ENCODE data around the gene ZNF850. TPM values are rescaled to one million over a fixed set of nuclear protein-coding genes. Genes with fewer than 3 reads are reported as not detected.
"Not testable (repeated sequence)": the region's sequence is repeated elsewhere in the genome, so short reads cannot be mapped to it uniquely, and the experiment has no call there.

ZNF850 gene
- total RNA-seq, 1 donor from 2014 or later = 7.9 TPM

GRCh38 chr19:36797786-36798108, 25.1 kb upstream of the ZNF850 start:
- CTCF ChIA-PET = interaction anchor here (1.3 kb wide), 1 partner anchor 24 kb away, joined by 4 read pairs; the partner anchor contains the start of gene ZNF850
- peaks cover 23% of the 10 kb centered on the region for H3K9me3 Mint-ChIP-seq
- peak overlapping the region; percentile 96 for H3K4me3 Mint-ChIP-seq
- peak overlapping the region; percentile 99 for H3K27ac Mint-ChIP-seq
- intact Hi-C loops (cut with micrococcal nuclease) = loop anchor here (1.0 to 10.0 kb wide), 13 partner anchors 25 to 709 kb away; partner anchors contain the start of genes ZFP14, ZNF345, ZNF382 and ZNF420
- H3K27me3 Mint-ChIP-seq = no peaks in the 10 kb centered on the region
- no peak for TF ChIP-seq CTCF (IDR thresholded peaks at IDR 0.05)
- peaks cover 49% of the 10 kb centered on the region for H3K36me3 Mint-ChIP-seq (ENCODE audit: low read depth)
- ATAC-seq (ENCODE audit: low read depth) (no peak), DNase-seq (no peak)
- H3K4me1 Mint-ChIP-seq = peaks cover 18% of the 10 kb centered on the region
- POLR2A ChIA-PET = interaction anchor here (0.9 to 1.3 kb wide), 12 partner anchors 8 to 709 kb away, joined by 3 to 14 read pairs (median 5); partner anchors contain the start of genes ZNF146, ZNF260, ZNF345 and ZNF382

- no peak for TF ChIP-seq CTCF (IDR thresholded peaks at IDR 0.05)
- POLR2A ChIA-PET = interaction anchor here (0.5 to 1.3 kb wide), 13 partner anchors 9 to 671 kb away, joined by 3 to 14 read pairs (median 5); partner anchors contain the start of genes ZNF146, ZNF260, ZNF345 and ZNF382
- Mint-ChIP-seq H3K27ac (peak overlapping the region; percentile 99), H3K27me3 (peaks cover 4% of the 10 kb centered on the region), H3K9me3 (peaks cover 25% of the 10 kb centered on the region), H3K36me3 (ENCODE audit: low read depth) (peaks cover 44% of the 10 kb centered on the region), H3K4me1 (peaks cover 22% of the 10 kb centered on the region), H3K4me3 (peak overlapping the region; percentile 96)
- intact Hi-C loops (cut with micrococcal nuclease) = loop anchor here (2.0 to 10.0 kb wide), 3 partner anchors 192 to 710 kb away; partner anchors contain the start of genes ZFP14, ZNF382 and ZNF793
- DNase-seq (no peak), ATAC-seq (ENCODE audit: low read depth) (no peak)
- CTCF ChIA-PET = interaction anchor here (1.3 kb wide), 1 partner anchor 23 kb away, joined by 4 read pairs; the partner anchor contains the start of gene ZNF850
Observed at GRCh38 chr19:36796714-36796992, 24.0 kb upstream of the ZNF850 start.

GRCh38 chr19:36791420-36792141, 19.0 kb upstream of the ZNF850 start:
- H3K36me3 Mint-ChIP-seq (ENCODE audit: low read depth); H3K27ac Mint-ChIP-seq; DNase-seq; H3K4me1 Mint-ChIP-seq; CTCF ChIA-PET; H3K27me3 Mint-ChIP-seq: not testable (repeated sequence)
- peak; percentile 85 for ATAC-seq (ENCODE audit: low read depth)
- POLR2A ChIA-PET = interaction anchor here (0.6 kb wide), 1 partner anchor 184 kb away, joined by 3 read pairs; no protein-coding TSS in a partner anchor
- intact Hi-C loops (cut with micrococcal nuclease) = loop anchor here (10.0 kb wide), 1 partner anchor 187 kb away; the partner anchor contains the start of gene ZNF382
- Mint-ChIP-seq H3K9me3 (peaks cover 24% of the 10 kb centered on the region), H3K4me3 (peak overlapping the region; percentile 28)

- ChIA-PET CTCF (no interaction called here), POLR2A (no interaction called here)
- no peak for TF ChIP-seq CTCF (IDR thresholded peaks at IDR 0.05)
- H3K27ac Mint-ChIP-seq = no peak overlapping the region
- intact Hi-C loops (cut with micrococcal nuclease) = loop anchor here (10.0 kb wide), 1 partner anchor 291 kb away; the partner anchor contains the start of gene ZNF566
- peaks cover 26% of the 10 kb centered on the region for H3K36me3 Mint-ChIP-seq (ENCODE audit: low read depth)
- ATAC-seq (ENCODE audit: low read depth) = no peak
- DNase-seq = no peak
- H3K9me3 Mint-ChIP-seq = peaks cover 9% of the 10 kb centered on the region
- peaks cover 24% of the 10 kb centered on the region for H3K4me1 Mint-ChIP-seq
- H3K27me3 Mint-ChIP-seq = no peaks in the 10 kb centered on the region
- H3K4me3 Mint-ChIP-seq = no peak overlapping the region
Observed at GRCh38 chr19:36775768-36776167, 3.2 kb upstream of the ZNF850 start.

- Mint-ChIP-seq H3K27me3 (no peaks in the 10 kb centered on the region), H3K4me1 (peaks cover 24% of the 10 kb centered on the region), H3K27ac (peak overlapping the region; percentile 85), H3K9me3 (peaks cover 12% of the 10 kb centered on the region), H3K36me3 (ENCODE audit: low read depth) (peaks cover 30% of the 10 kb centered on the region), H3K4me3 (peak overlapping the region; percentile 92)
- ChIA-PET CTCF (interaction anchor here (0.9 to 2.0 kb wide), 2 partner anchors 24 to 77 kb away, joined by 4 read pairs; partner anchors contain the start of gene ZNF345), POLR2A (interaction anchor here (0.6 to 1.7 kb wide), 9 partner anchors 24 to 951 kb away, joined by 3 to 10 read pairs (median 5); partner anchors contain the start of genes ZNF345, ZNF420, ZNF566 and ZNF567)
- TF ChIP-seq CTCF (IDR thresholded peaks at IDR 0.05) = no peak
- ATAC-seq (ENCODE audit: low read depth) (peak; percentile 23), DNase-seq (no peak)
- intact Hi-C loops (cut with micrococcal nuclease) = loop anchor here (1.0 to 10.0 kb wide), 9 partner anchors 65 to 819 kb away; partner anchors contain the start of genes ZNF383, ZNF420, ZNF461 and ZNF540
Observed at GRCh38 chr19:36773223-36773579, 594 bp upstream of the ZNF850 start.

Measured in activated B cell treated with CpG ODN at 0.5 μM for 24 hours (primary cell).